HEK293 (cell line): ENCODE measurements around the gene HOXA3.

Experiments used
- BCL6B ChIP-seq: fragments of 450-650 bp; formaldehyde crosslinking; IDR thresholded peaks from 2 replicates; pipeline ENCODE4 v1.5.1; 2017; ENCODE audit warnings: missing biosample characterization, missing genetic modification characterization
- ELK4 ChIP-seq: IDR thresholded peaks from 2 replicates; pipeline ENCODE4 v1.6.1; 2011; ENCODE audit warnings: mild to moderate bottlenecking, low read depth, low read length, borderline replicate concordance
- GFI1B ChIP-seq: fragments of 450-650 bp; formaldehyde crosslinking; IDR thresholded peaks from 2 replicates; pipeline ENCODE4 v1.5.1; 2016; ENCODE audit warnings: missing biosample characterization, missing genetic modification characterization
- GLI4 ChIP-seq: fragments of 450-650 bp; formaldehyde crosslinking; IDR thresholded peaks from 2 replicates; pipeline ENCODE4 v1.5.1; 2016; ENCODE audit warnings: missing biosample characterization, missing genetic modification characterization
- MEIS1 ChIP-seq: sonication (generic); formaldehyde crosslinking; IDR thresholded peaks from 2 replicates; pipeline ENCODE4 v1.8.1; 2022; ENCODE audit warnings: missing genetic modification reagents, mild to moderate bottlenecking, borderline replicate concordance
- MYNN ChIP-seq: fragments of 450-650 bp; formaldehyde crosslinking; IDR thresholded peaks from 2 replicates; pipeline ENCODE4 v1.5.1; 2016; ENCODE audit warnings: missing biosample characterization, missing genetic modification characterization, borderline replicate concordance
- PRDM1 ChIP-seq: fragments of 450-650 bp; formaldehyde crosslinking; IDR thresholded peaks from 2 replicates; pipeline ENCODE4; 2016; ENCODE audit warnings: missing biosample characterization, missing genetic modification characterization
- PRDM6 ChIP-seq: fragments of 450-650 bp; formaldehyde crosslinking; IDR thresholded peaks from 2 replicates; pipeline ENCODE4 v1.5.1; 2017; ENCODE audit warnings: missing biosample characterization, missing genetic modification characterization
- ZBTB1 ChIP-seq: fragments of 450-650 bp; formaldehyde crosslinking; IDR thresholded peaks from 2 replicates; pipeline ENCODE4 v1.5.1; 2016; ENCODE audit warnings: missing biosample characterization, missing genetic modification characterization
- ZBTB21 ChIP-seq: fragments of 450-650 bp; formaldehyde crosslinking; IDR thresholded peaks from 2 replicates; pipeline ENCODE4 v1.5.1; 2017; ENCODE audit warnings: missing biosample characterization, missing genetic modification characterization
- ZBTB6 ChIP-seq: fragments of 450-650 bp; formaldehyde crosslinking; IDR thresholded peaks from 2 replicates; pipeline ENCODE4 v1.5.1; 2017; ENCODE audit warnings: missing biosample characterization, missing genetic modification characterization
- ZFP37 ChIP-seq: fragments of 450-650 bp; formaldehyde crosslinking; IDR thresholded peaks from 2 replicates; pipeline ENCODE4 v1.5.1; 2016; ENCODE audit warnings: missing biosample characterization, missing genetic modification characterization
- ZNF133 ChIP-seq: fragments of 450-650 bp; formaldehyde crosslinking; IDR thresholded peaks from 2 replicates; pipeline ENCODE4 v1.5.1; 2016; ENCODE audit warnings: missing biosample characterization, missing genetic modification characterization
- ZNF302 ChIP-seq: fragments of 450-650 bp; formaldehyde crosslinking; IDR thresholded peaks from 2 replicates; pipeline ENCODE4 v1.5.1; 2016; ENCODE audit warnings: missing biosample characterization, missing genetic modification characterization, low read depth
- ZNF350 ChIP-seq: fragments of 450-650 bp; formaldehyde crosslinking; IDR thresholded peaks from 2 replicates; pipeline ENCODE4 v1.5.0; 2017; ENCODE audit warnings: missing biosample characterization, mild to moderate bottlenecking, missing genetic modification characterization
- ZNF366 ChIP-seq: fragments of 450-650 bp; formaldehyde crosslinking; conservative IDR thresholded peaks from 2 replicates; pipeline ENCODE4 v1.5.1; 2016; ENCODE audit warnings: missing biosample characterization, missing genetic modification characterization
- ZNF433 ChIP-seq: fragments of 450-650 bp; formaldehyde crosslinking; IDR thresholded peaks from 2 replicates; pipeline ENCODE4 v1.5.1; 2016; ENCODE audit warnings: missing biosample characterization, missing genetic modification characterization, low read depth
- ZNF473 ChIP-seq: fragments of 450-650 bp; formaldehyde crosslinking; IDR thresholded peaks from 2 replicates; pipeline ENCODE4 v1.5.1; 2017; ENCODE audit warnings: missing biosample characterization, missing genetic modification characterization
- ZNF488 ChIP-seq: fragments of 450-650 bp; formaldehyde crosslinking; IDR thresholded peaks from 2 replicates; pipeline ENCODE4 v1.5.1; 2016; ENCODE audit warnings: missing biosample characterization, missing genetic modification characterization
- ZNF544 ChIP-seq: fragments of 450-650 bp; formaldehyde crosslinking; IDR thresholded peaks from 2 replicates; pipeline ENCODE4 v1.5.0; 2017; ENCODE audit warnings: missing biosample characterization, missing genetic modification characterization
- ZNF561 ChIP-seq: fragments of 450-650 bp; IDR thresholded peaks from 2 replicates; pipeline ENCODE4 v1.5.1; 2018; ENCODE audit warnings: missing biosample characterization, missing genetic modification characterization, borderline replicate concordance
- ZNF571 ChIP-seq: fragments of 450-650 bp; formaldehyde crosslinking; IDR thresholded peaks from 2 replicates; pipeline ENCODE4 v1.5.0; 2017; ENCODE audit warnings: missing biosample characterization, missing genetic modification characterization
- ZNF600 ChIP-seq: fragments of 450-650 bp; formaldehyde crosslinking; IDR thresholded peaks from 2 replicates; pipeline ENCODE4 v1.5.1; 2016; ENCODE audit warnings: missing biosample characterization, missing genetic modification characterization
- ZNF654 ChIP-seq: fragments of 450-650 bp; formaldehyde crosslinking; IDR thresholded peaks from 2 replicates; pipeline ENCODE4 v1.5.1; 2016; ENCODE audit warnings: low read depth, missing biosample characterization, missing genetic modification characterization
- ZNF658 ChIP-seq: fragments of 450-650 bp; formaldehyde crosslinking; IDR thresholded peaks from 2 replicates; pipeline ENCODE4; 2016; ENCODE audit warnings: missing biosample characterization, missing genetic modification characterization
- ZNF660 ChIP-seq: fragments of 450-650 bp; IDR thresholded peaks from 2 replicates; pipeline ENCODE4 v1.5.1; 2018; ENCODE audit warnings: missing biosample characterization, mild to moderate bottlenecking, missing genetic modification characterization
- ZNF701 ChIP-seq: fragments of 450-650 bp; formaldehyde crosslinking; IDR thresholded peaks from 2 replicates; pipeline ENCODE4 v1.5.1; 2016; ENCODE audit warnings: missing biosample characterization, missing genetic modification characterization
- ZNF704 ChIP-seq: fragments of 450-650 bp; formaldehyde crosslinking; IDR thresholded peaks from 2 replicates; pipeline ENCODE4 v1.5.1; 2016; ENCODE audit warnings: missing biosample characterization, missing genetic modification characterization
- ZNF707 ChIP-seq: fragments of 450-650 bp; formaldehyde crosslinking; IDR thresholded peaks from 2 replicates; pipeline ENCODE4 v1.5.1; 2016; ENCODE audit warnings: missing biosample characterization, missing genetic modification characterization
- ZNF76 ChIP-seq: fragments of 450-650 bp; formaldehyde crosslinking; IDR thresholded peaks from 2 replicates; pipeline ENCODE4; 2016; ENCODE audit warnings: low read depth, missing biosample characterization, missing genetic modification characterization, borderline replicate concordance
- ZNF777 ChIP-seq: fragments of 450-650 bp; formaldehyde crosslinking; IDR thresholded peaks from 2 replicates; pipeline ENCODE4 v1.5.1; 2017; ENCODE audit warnings: missing biosample characterization, missing genetic modification characterization, borderline replicate concordance
- ZNF785 ChIP-seq: fragments of 450-650 bp; formaldehyde crosslinking; IDR thresholded peaks from 2 replicates; pipeline ENCODE4 v1.5.1; 2016; ENCODE audit warnings: missing biosample characterization, missing genetic modification characterization
- ZSCAN18 ChIP-seq: fragments of 450-650 bp; formaldehyde crosslinking; IDR thresholded peaks from 2 replicates; pipeline ENCODE4 v1.5.1; 2016; ENCODE audit warnings: missing biosample characterization, missing genetic modification characterization

HOXA3 gene

GRCh38 chr7:27172823-27173510, 20.6 kb upstream of the HOXA3 start (continued):
- peak; percentile 31; the same call in 1 of the 2 replicates for TF ChIP-seq ZFP37 (tag by site-specific recombination)
- TF ChIP-seq ZNF561: peak; percentile 70; the same call in 1 of the 2 replicates
- TF ChIP-seq ZNF350 (tag by site-specific recombination): no peak
- TF ChIP-seq GLI4 (tag by site-specific recombination): no peak
- 0 out of 2 replicates have a peak, but pooled peaks have one; percentile 11 for TF ChIP-seq MEIS1
- TF ChIP-seq ZNF366: peak; percentile 50
- no peak for TF ChIP-seq ZNF707
- peak; percentile 56 for TF ChIP-seq PRDM6 (tag by site-specific recombination)
- TF ChIP-seq ZNF600: no peak
- no peak for TF ChIP-seq ZNF777 (tag by site-specific recombination)
- no peak for TF ChIP-seq ZNF785 (tag by site-specific recombination)
- TF ChIP-seq ZNF473 (tag by site-specific recombination): no peak
- TF ChIP-seq ZNF658: no peak
- 0 out of 2 replicates have a peak, but pooled peaks have one; percentile 26 for TF ChIP-seq ZNF76 (tag by site-specific recombination)
- TF ChIP-seq ZBTB6 (tag by site-specific recombination): no peak
- no peak for TF ChIP-seq ELK4
- TF ChIP-seq GFI1B (tag by site-specific recombination): no peak
- TF ChIP-seq ZNF433 (tag by site-specific recombination): no peak
- no peak for TF ChIP-seq ZNF660 (tag by site-specific recombination)
- TF ChIP-seq ZBTB21 (tag by site-specific recombination): no peak
- no peak for TF ChIP-seq ZNF654 (tag by site-specific recombination)
- no peak for TF ChIP-seq ZNF571 (tag by site-specific recombination)
- no peak for TF ChIP-seq ZNF488 (tag by site-specific recombination)
- no peak for TF ChIP-seq ZNF302 (tag by site-specific recombination)
- TF ChIP-seq ZNF133 (tag by site-specific recombination): no peak
- TF ChIP-seq ZNF701 (tag by site-specific recombination): no peak
- TF ChIP-seq MYNN (tag by site-specific recombination): no peak
- TF ChIP-seq ZNF704 (tag by site-specific recombination): no peak
- TF ChIP-seq ZNF544 (tag by site-specific recombination): no peak
- TF ChIP-seq ZSCAN18 (tag by site-specific recombination): no peak
- no peak for TF ChIP-seq BCL6B (tag by site-specific recombination)
- no peak for TF ChIP-seq ZBTB1 (tag by site-specific recombination)
- no peak for TF ChIP-seq PRDM1 (tag by site-specific recombination)
